ENCODE results near the gene CDKL5. TPM values are rescaled to one million over a fixed set of nuclear protein-coding genes. Genes with fewer than 3 reads are reported as not detected.

The CDKL5 gene
- total RNA-seq, 1 donor from 2014 or later = 17.7 TPM

GRCh38 chrX:18441780-18442367 lies 16.5 kb downstream of the CDKL5 start:
- Mint-ChIP-seq H3K36me3 (ENCODE audit: low read depth, unreplicated experiment) (no peaks in the 10 kb centered on the region), H3K27me3 (ENCODE audit: low read depth, unreplicated experiment) (no peaks in the 10 kb centered on the region), H3K27ac (ENCODE audit: unreplicated experiment) (no peak overlapping the region), H3K4me1 (ENCODE audit: low read depth, unreplicated experiment) (peaks cover 3% of the 10 kb centered on the region), H3K9me3 (ENCODE audit: unreplicated experiment) (peaks cover 2% of the 10 kb centered on the region), H3K4me3 (ENCODE audit: unreplicated experiment) (no peak overlapping the region)
- H4K20me1 ChIP-seq (ENCODE audit: insufficient read depth, low read length) = no peaks in the 10 kb centered on the region
- H3K9ac ChIP-seq (ENCODE audit: low read length) = no peak overlapping the region
- H3K9me3 ChIP-seq (ENCODE audit: insufficient read depth, low read depth, low read length) = no peaks in the 10 kb centered on the region
- no peaks in the 10 kb centered on the region for H3K36me3 ChIP-seq (ENCODE audit: insufficient read depth, low read length)
- no peak overlapping the region for H3K27ac ChIP-seq (ENCODE audit: low read depth, low read length)
- no peak overlapping the region for H2AFZ ChIP-seq (ENCODE audit: low read depth, low read length)
- no peaks in the 10 kb centered on the region for H3K4me1 ChIP-seq (ENCODE audit: insufficient read depth, low read length)
- H3K4me3 ChIP-seq (ENCODE audit: insufficient read depth, low read depth, low read length) = no peak overlapping the region
- no peak for DNase-seq (ENCODE audit: low read depth)
- no peaks in the 10 kb centered on the region for H3K79me2 ChIP-seq (ENCODE audit: insufficient read depth, low read length)
- H3K27me3 ChIP-seq (ENCODE audit: insufficient read depth, low read length) = no peaks in the 10 kb centered on the region
- no peak overlapping the region for H3K4me2 ChIP-seq (ENCODE audit: low read length)
- no peak for TF ChIP-seq CTCF (IDR thresholded peaks at IDR 0.05; ENCODE audit: insufficient read depth, low read depth, low read length)
- no peak for TF ChIP-seq EZH2 (IDR thresholded peaks at IDR 0.05; ENCODE audit: insufficient read depth, low read length)
- no peak for FAIRE-seq

DNA sequence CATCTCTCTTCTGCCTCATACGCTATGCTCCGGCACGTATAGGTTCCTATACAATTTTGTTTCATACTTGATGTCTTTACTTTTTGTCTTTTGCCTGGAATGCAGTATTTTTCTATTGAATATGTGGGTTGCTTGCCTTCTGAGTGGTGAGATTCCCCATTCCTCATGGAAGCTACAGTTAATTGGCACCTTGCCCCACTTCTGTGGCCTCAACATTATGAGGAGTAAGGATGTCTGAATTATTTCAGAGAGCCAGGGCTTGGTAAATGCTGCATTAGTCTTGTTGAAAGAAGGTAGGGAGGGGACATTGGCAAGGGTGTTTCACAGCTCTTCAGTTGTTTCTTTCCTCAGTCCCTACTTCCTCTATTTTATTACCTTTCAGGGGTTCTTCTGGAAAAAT lies 23.0 kb downstream of the CDKL5 start:
- Mint-ChIP-seq H3K27me3 (ENCODE audit: low read depth, unreplicated experiment) (no peaks in the 10 kb centered on the region), H3K4me3 (ENCODE audit: unreplicated experiment) (no peak overlapping the region), H3K36me3 (ENCODE audit: low read depth, unreplicated experiment) (no peaks in the 10 kb centered on the region), H3K9me3 (ENCODE audit: unreplicated experiment) (no peaks in the 10 kb centered on the region), H3K27ac (ENCODE audit: unreplicated experiment) (no peak overlapping the region), H3K4me1 (ENCODE audit: low read depth, unreplicated experiment) (peaks cover 4% of the 10 kb centered on the region)
- H3K4me2 ChIP-seq (ENCODE audit: low read length) = no peak overlapping the region
- no peaks in the 10 kb centered on the region for H3K4me1 ChIP-seq (ENCODE audit: insufficient read depth, low read length)
- H3K36me3 ChIP-seq (ENCODE audit: insufficient read depth, low read length) = no peaks in the 10 kb centered on the region
- no peaks in the 10 kb centered on the region for H4K20me1 ChIP-seq (ENCODE audit: insufficient read depth, low read length)
- DNase-seq (ENCODE audit: low read depth) = peak; percentile 29
- FAIRE-seq = no peak
- H3K4me3 ChIP-seq (ENCODE audit: insufficient read depth, low read depth, low read length) = no peak overlapping the region
- H3K27me3 ChIP-seq (ENCODE audit: insufficient read depth, low read length) = no peaks in the 10 kb centered on the region
- no peaks in the 10 kb centered on the region for H3K79me2 ChIP-seq (ENCODE audit: insufficient read depth, low read length)
- TF ChIP-seq CTCF (IDR thresholded peaks at IDR 0.05; ENCODE audit: insufficient read depth, low read depth, low read length) (no peak), EZH2 (IDR thresholded peaks at IDR 0.05; ENCODE audit: insufficient read depth, low read length) (no peak)
- H3K27ac ChIP-seq (ENCODE audit: low read depth, low read length) = no peak overlapping the region
- no peak overlapping the region for H2AFZ ChIP-seq (ENCODE audit: low read depth, low read length)
- H3K9me3 ChIP-seq (ENCODE audit: insufficient read depth, low read depth, low read length) = no peaks in the 10 kb centered on the region
- no peak overlapping the region for H3K9ac ChIP-seq (ENCODE audit: low read length)

- TF ChIP-seq EZH2 (IDR thresholded peaks at IDR 0.05; ENCODE audit: insufficient read depth, low read length) (no peak), CTCF (IDR thresholded peaks at IDR 0.05; ENCODE audit: insufficient read depth, low read depth, low read length) (no peak)
- Mint-ChIP-seq H3K27me3 (ENCODE audit: low read depth, unreplicated experiment) (no peaks in the 10 kb centered on the region), H3K4me3 (ENCODE audit: unreplicated experiment) (no peak overlapping the region), H3K27ac (ENCODE audit: unreplicated experiment) (no peak overlapping the region), H3K9me3 (ENCODE audit: unreplicated experiment) (no peaks in the 10 kb centered on the region), H3K36me3 (ENCODE audit: low read depth, unreplicated experiment) (no peaks in the 10 kb centered on the region), H3K4me1 (ENCODE audit: low read depth, unreplicated experiment) (peaks cover 4% of the 10 kb centered on the region)
- no peak overlapping the region for H3K27ac ChIP-seq (ENCODE audit: low read depth, low read length)
- FAIRE-seq (no peak), DNase-seq (ENCODE audit: low read depth) (no peak)
- H3K36me3 ChIP-seq (ENCODE audit: insufficient read depth, low read length) = no peaks in the 10 kb centered on the region
- no peaks in the 10 kb centered on the region for H3K79me2 ChIP-seq (ENCODE audit: insufficient read depth, low read length)
- H3K9me3 ChIP-seq (ENCODE audit: insufficient read depth, low read depth, low read length) = no peaks in the 10 kb centered on the region
- no peaks in the 10 kb centered on the region for H3K27me3 ChIP-seq (ENCODE audit: insufficient read depth, low read length)
- no peaks in the 10 kb centered on the region for H4K20me1 ChIP-seq (ENCODE audit: insufficient read depth, low read length)
- no peak overlapping the region for H3K9ac ChIP-seq (ENCODE audit: low read length)
- no peak overlapping the region for H2AFZ ChIP-seq (ENCODE audit: low read depth, low read length)
- H3K4me1 ChIP-seq (ENCODE audit: insufficient read depth, low read length) = no peaks in the 10 kb centered on the region
- peak overlapping the region; percentile 7 for H3K4me2 ChIP-seq (ENCODE audit: low read length)
- no peak overlapping the region for H3K4me3 ChIP-seq (ENCODE audit: insufficient read depth, low read depth, low read length)
These were observed 23.8 kb downstream of the CDKL5 start for GRCh38 chrX:18449236-18449635.
